H9 (cell line): Measurements from ENCODE around the gene C1QTNF6. TPM values are rescaled to one million over a fixed set of nuclear protein-coding genes. Genes with fewer than 3 reads are reported as not detected.

Experiments used
- DNase-seq: peaks from one replicate; pipeline ENCODE4 v3.0.0-alpha.2; 2017
- H2AFZ ChIP-seq: one replicate; pipeline ENCODE4 v1.6.1; 2013; ENCODE audit warnings: mild to moderate bottlenecking, low read length, control low read depth, moderate library complexity
- H2AK5ac ChIP-seq: 2 replicates; pipeline ENCODE4 v1.6.1; 2013; ENCODE audit warnings: low read length, control low read depth, mixed read lengths; ENCODE audit not compliant: insufficient read length
- H2BK120ac ChIP-seq: one replicate; pipeline ENCODE4 v1.6.1; 2013; ENCODE audit warnings: low read depth, mild to moderate bottlenecking, low read length, control low read depth, inconsistent platforms; ENCODE audit not compliant: poor library complexity, severe bottlenecking
- H2BK12ac ChIP-seq: 2 replicates; pipeline ENCODE4 v1.6.1; 2013; ENCODE audit warnings: low read length, control low read depth, mixed read lengths, low read depth; ENCODE audit not compliant: insufficient read length
- H2BK15ac ChIP-seq: 2 replicates; pipeline ENCODE4 v1.6.1; 2013; ENCODE audit warnings: low read depth, low read length, control low read depth
- H2BK20ac ChIP-seq: one replicate; pipeline ENCODE4 v1.6.1; 2013; ENCODE audit warnings: low read depth, mild to moderate bottlenecking, low read length, control low read depth, inconsistent platforms; ENCODE audit not compliant: poor library complexity, severe bottlenecking
- H2BK5ac ChIP-seq: 2 replicates; pipeline ENCODE4 v1.6.1; 2013; ENCODE audit warnings: low read length, control low read depth, mixed read lengths; ENCODE audit not compliant: insufficient read length
- H3K14ac ChIP-seq: 2 replicates; pipeline ENCODE4 v1.6.1; 2013; ENCODE audit warnings: low read length, control low read depth; ENCODE audit not compliant: insufficient read depth
- H3K18ac ChIP-seq: 2 replicates; pipeline ENCODE4 v1.6.1; 2013; ENCODE audit warnings: low read depth, mild to moderate bottlenecking, mixed read lengths, low read length, control low read depth; ENCODE audit not compliant: insufficient read length
- H3K23ac ChIP-seq: 2 replicates; pipeline ENCODE4 v1.6.1; 2013; ENCODE audit warnings: low read length, control low read depth, mixed read lengths, low read depth; ENCODE audit not compliant: insufficient read length
- H3K23me2 ChIP-seq: 2 replicates; pipeline ENCODE4 v1.6.1; 2013; ENCODE audit warnings: low read depth, mild to moderate bottlenecking, mixed read lengths, low read length, control low read depth; ENCODE audit not compliant: insufficient read length, poor library complexity, severe bottlenecking
- H3K27ac ChIP-seq: 2 replicates; pipeline ENCODE4 v1.5.1; 2013; ENCODE audit warnings: low read length, control low read depth, mixed read lengths, low read depth; ENCODE audit not compliant: insufficient read length
- H3K27me3 ChIP-seq: 2 replicates; pipeline ENCODE4 v1.6.1; 2013; ENCODE audit warnings: low read length, control low read depth, inconsistent platforms; ENCODE audit not compliant: insufficient read depth
- H3K4ac ChIP-seq: 2 replicates; pipeline ENCODE4 v1.6.1; 2013; ENCODE audit warnings: low read depth, mild to moderate bottlenecking, control low read depth, inconsistent platforms, low read length, moderate library complexity
- H3K4me1 ChIP-seq: 2 replicates; pipeline ENCODE4 v1.6.1; 2013; ENCODE audit warnings: low read length, control low read depth, inconsistent platforms; ENCODE audit not compliant: insufficient read depth
- H3K4me2 ChIP-seq: 2 replicates; pipeline ENCODE4 v1.6.1; 2013; ENCODE audit warnings: low read length, control low read depth, mixed read lengths; ENCODE audit not compliant: insufficient read length, insufficient read depth
- H3K56ac ChIP-seq: 2 replicates; pipeline ENCODE4 v1.6.1; 2013; ENCODE audit warnings: low read depth, mild to moderate bottlenecking, mixed read lengths, low read length, control low read depth; ENCODE audit not compliant: insufficient read length
- H3K79me1 ChIP-seq: 2 replicates; pipeline ENCODE4 v1.6.1; 2013; ENCODE audit warnings: low read depth, mild to moderate bottlenecking, moderate library complexity, low read length, control low read depth, inconsistent platforms; ENCODE audit not compliant: insufficient read depth, poor library complexity, severe bottlenecking
- H3K79me2 ChIP-seq: 2 replicates; pipeline ENCODE4 v1.6.1; 2013; ENCODE audit warnings: low read length, control low read depth, inconsistent platforms; ENCODE audit not compliant: insufficient read depth
- H3K9ac ChIP-seq: 2 replicates; pipeline ENCODE4 v1.6.1; 2013; ENCODE audit warnings: low read length, control low read depth, mixed read lengths; ENCODE audit not compliant: insufficient read length; ENCODE audit errors: extremely low read depth
- H3K9me3 ChIP-seq: one replicate; pipeline ENCODE4 v1.6.1; 2013; ENCODE audit warnings: low read depth, low read length, inconsistent platforms; ENCODE audit not compliant: control insufficient read depth
- H3T11ph ChIP-seq: one replicate; pipeline ENCODE4 v1.6.1; 2013; ENCODE audit warnings: mild to moderate bottlenecking, low read length, control low read depth, inconsistent platforms
- H4K20me1 ChIP-seq: one replicate; pipeline ENCODE4 v1.6.1; 2013; ENCODE audit not compliant: control insufficient read depth, insufficient read length, insufficient read depth
- H4K5ac ChIP-seq: 2 replicates; pipeline ENCODE4 v1.6.1; 2013; ENCODE audit warnings: low read depth, mild to moderate bottlenecking, mixed read lengths, low read length, control low read depth; ENCODE audit not compliant: insufficient read length
- H4K8ac ChIP-seq: replicated peaks from 2 replicates; pipeline ENCODE4 v1.6.1; 2013; ENCODE audit warnings: low read length, control low read depth, mixed read lengths, low read depth; ENCODE audit not compliant: insufficient read length
- H4K91ac ChIP-seq: 2 replicates; pipeline ENCODE4 v1.6.1; 2013; ENCODE audit warnings: low read depth, mild to moderate bottlenecking, moderate library complexity, mixed read lengths, low read length, control low read depth; ENCODE audit not compliant: insufficient read length
- H3K27ac Mint-ChIP-seq, 3 experiments: 2 replicates in 2 of 3; 3 replicates in 1 of 3; pipeline ENCODE4 v1.8.0; 2020 to 2021; ENCODE audit warnings: mixed read lengths in 3 of 3, mild to moderate bottlenecking in 1 of 3, moderate library complexity in 1 of 3
- H3K27me3 Mint-ChIP-seq: 2 replicates; pipeline ENCODE4 v1.8.0; 2021; ENCODE audit warnings: low read depth, mild to moderate bottlenecking, moderate library complexity, mixed read lengths
- H3K36me3 Mint-ChIP-seq, 3 experiments: 2 replicates in 2 of 3; 3 replicates in 1 of 3; pipeline ENCODE4 v1.8.0; 2020 to 2021; ENCODE audit warnings: low read depth in 3 of 3, mixed read lengths in 3 of 3; ENCODE audit not compliant: insufficient read depth in 1 of 3
- H3K4me1 Mint-ChIP-seq, 2 experiments: 2 replicates each; pipeline ENCODE4 v1.8.0; 2020; ENCODE audit warnings: mixed read lengths in 2 of 2
- H3K4me3 Mint-ChIP-seq, 2 experiments: 2 replicates in 1 of 2; 3 replicates in 1 of 2; pipeline ENCODE4 v1.8.0; 2020 to 2021; ENCODE audit warnings: mild to moderate bottlenecking in 2 of 2, mixed read lengths in 2 of 2, moderate library complexity in 1 of 2
- H3K9me3 Mint-ChIP-seq, 2 experiments: 2 replicates in 1 of 2; 3 replicates in 1 of 2; pipeline ENCODE4 v1.8.0; 2020; ENCODE audit warnings: mild to moderate bottlenecking in 2 of 2, mixed read lengths in 2 of 2, moderate library complexity in 1 of 2
- WGBS: extraction: QIAGEN DNeasy Blood & Tissue Kit; methylation state at CpG from one replicate; pipeline ENCODE4 v1.1.7; 2013; ENCODE audit warnings: missing lambda C conversion rate, low lambda C conversion rate, mixed read lengths; ENCODE audit not compliant: insufficient read length; ENCODE audit errors: extremely low coverage; 5-methylcytosine and 5-hydroxymethylcytosine counted together
- total RNA-seq: library from RNA; stranded (reverse); gene quantifications from 2 replicates; pipeline ENCODE4 v1.2.1, GENCODE V29; 2021
- TF ChIP-seq, protein P1 (sequence below): fragments of 200-600 bp; sonication (generic); conservative IDR thresholded peaks from 3 replicates; pipeline ENCODE4 v1.8.0; 2021; ENCODE audit warnings: antibody characterized with exemption, mild to moderate bottlenecking

The C1QTNF6 gene
- total RNA-seq, 1 experiment from 2014 or later: 5.0 TPM

GRCh38 chr22:37222440-37222971 lies 34.5 kb upstream of the C1QTNF6 start:
- H2BK20ac ChIP-seq: no peak overlapping the region
- H3K27ac ChIP-seq: no peak overlapping the region
- no peak overlapping the region for H3K18ac ChIP-seq
- H3K4me3 Mint-ChIP-seq: no peak overlapping the region
- no peak overlapping the region for H3K56ac ChIP-seq
- H3K79me2 ChIP-seq: no peaks in the 10 kb centered on the region
- peaks cover 15 to 25% of the 10 kb centered on the region in 2 experiments for H3K4me1 Mint-ChIP-seq
- H3K79me1 ChIP-seq: no peaks in the 10 kb centered on the region
- H3K23ac ChIP-seq: no peak overlapping the region
- no peak overlapping the region for H4K5ac ChIP-seq
- no peaks in the 10 kb centered on the region for H4K20me1 ChIP-seq
- H3K9ac ChIP-seq: no peak overlapping the region
- no peak overlapping the region for H3T11ph ChIP-seq
- no peaks in the 10 kb centered on the region for H3K4me1 ChIP-seq
- no peaks in the 10 kb centered on the region for H3K23me2 ChIP-seq
- no peak overlapping the region for H2BK120ac ChIP-seq
- H4K8ac ChIP-seq: no peak overlapping the region
- no peaks in the 10 kb centered on the region for H3K9me3 Mint-ChIP-seq
- no CpG with 5 or more reads among the region's 8 CpGs for WGBS
- H3K9me3 ChIP-seq: no peaks in the 10 kb centered on the region
- no peak overlapping the region for H3K14ac ChIP-seq
- no peak overlapping the region for H2AFZ ChIP-seq
- peaks cover 46% of the 10 kb centered on the region for H3K27me3 Mint-ChIP-seq
- no peak overlapping the region for H2AK5ac ChIP-seq
- H4K91ac ChIP-seq: no peak overlapping the region
- H3K4me2 ChIP-seq: no peak overlapping the region
- H3K27me3 ChIP-seq: no peaks in the 10 kb centered on the region
- H2BK5ac ChIP-seq: no peak overlapping the region
- H2BK15ac ChIP-seq: no peak overlapping the region
- no peak overlapping the region for H2BK12ac ChIP-seq
- no peak overlapping the region for H3K4ac ChIP-seq
- TF ChIP-seq, protein P1, sequence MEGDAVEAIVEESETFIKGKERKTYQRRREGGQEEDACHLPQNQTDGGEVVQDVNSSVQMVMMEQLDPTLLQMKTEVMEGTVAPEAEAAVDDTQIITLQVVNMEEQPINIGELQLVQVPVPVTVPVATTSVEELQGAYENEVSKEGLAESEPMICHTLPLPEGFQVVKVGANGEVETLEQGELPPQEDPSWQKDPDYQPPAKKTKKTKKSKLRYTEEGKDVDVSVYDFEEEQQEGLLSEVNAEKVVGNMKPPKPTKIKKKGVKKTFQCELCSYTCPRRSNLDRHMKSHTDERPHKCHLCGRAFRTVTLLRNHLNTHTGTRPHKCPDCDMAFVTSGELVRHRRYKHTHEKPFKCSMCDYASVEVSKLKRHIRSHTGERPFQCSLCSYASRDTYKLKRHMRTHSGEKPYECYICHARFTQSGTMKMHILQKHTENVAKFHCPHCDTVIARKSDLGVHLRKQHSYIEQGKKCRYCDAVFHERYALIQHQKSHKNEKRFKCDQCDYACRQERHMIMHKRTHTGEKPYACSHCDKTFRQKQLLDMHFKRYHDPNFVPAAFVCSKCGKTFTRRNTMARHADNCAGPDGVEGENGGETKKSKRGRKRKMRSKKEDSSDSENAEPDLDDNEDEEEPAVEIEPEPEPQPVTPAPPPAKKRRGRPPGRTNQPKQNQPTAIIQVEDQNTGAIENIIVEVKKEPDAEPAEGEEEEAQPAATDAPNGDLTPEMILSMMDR: no peak
- no peak overlapping the region for H3K27ac Mint-ChIP-seq
- no peak for DNase-seq
- no peaks in the 10 kb centered on the region; a peak in 1 of 7 replicates for H3K36me3 Mint-ChIP-seq
